ENCODE results near the gene ADCY7.

ADCY7 gene

DNA sequence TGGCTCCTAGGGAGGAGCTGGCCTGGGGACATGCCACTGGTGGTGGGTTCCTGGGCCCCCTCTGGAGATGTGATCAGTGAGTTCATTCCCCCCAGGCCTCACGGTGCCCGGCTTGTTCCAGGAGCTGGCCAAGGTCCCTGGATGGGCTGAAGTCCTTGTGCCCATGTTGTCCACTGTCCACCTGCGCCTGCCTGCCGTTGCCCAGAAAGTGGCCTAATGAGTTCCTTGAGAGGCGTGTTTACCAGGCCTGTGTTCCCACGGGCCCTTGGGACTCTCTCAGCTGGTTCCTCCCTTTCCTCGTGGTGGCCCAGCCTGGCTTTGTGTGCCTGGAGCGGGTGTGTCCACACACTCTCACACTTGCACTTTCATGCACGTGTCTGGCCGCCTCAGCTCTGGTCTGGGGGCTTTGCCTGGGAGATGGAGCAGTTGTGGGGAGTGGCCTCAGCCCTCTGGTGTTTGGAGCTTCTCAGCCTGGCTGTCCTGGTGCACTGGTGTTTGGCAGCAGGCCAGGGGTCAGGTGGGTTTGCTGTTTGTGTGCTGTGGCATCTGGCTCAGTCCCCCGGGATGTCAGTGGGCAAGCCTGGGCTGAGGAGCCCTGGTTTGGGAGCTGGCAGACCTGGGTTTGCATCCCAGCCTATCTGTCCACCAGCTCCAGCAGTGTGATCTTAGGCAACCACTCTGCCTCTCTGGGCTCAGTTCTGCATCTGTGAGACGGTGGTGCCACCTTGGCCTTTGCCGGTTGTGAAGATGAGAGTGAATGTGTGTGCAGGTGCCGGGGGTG, 18.0 kb downstream of the ADCY7 start:
- DNase-seq = peak; percentile 93

DNA sequence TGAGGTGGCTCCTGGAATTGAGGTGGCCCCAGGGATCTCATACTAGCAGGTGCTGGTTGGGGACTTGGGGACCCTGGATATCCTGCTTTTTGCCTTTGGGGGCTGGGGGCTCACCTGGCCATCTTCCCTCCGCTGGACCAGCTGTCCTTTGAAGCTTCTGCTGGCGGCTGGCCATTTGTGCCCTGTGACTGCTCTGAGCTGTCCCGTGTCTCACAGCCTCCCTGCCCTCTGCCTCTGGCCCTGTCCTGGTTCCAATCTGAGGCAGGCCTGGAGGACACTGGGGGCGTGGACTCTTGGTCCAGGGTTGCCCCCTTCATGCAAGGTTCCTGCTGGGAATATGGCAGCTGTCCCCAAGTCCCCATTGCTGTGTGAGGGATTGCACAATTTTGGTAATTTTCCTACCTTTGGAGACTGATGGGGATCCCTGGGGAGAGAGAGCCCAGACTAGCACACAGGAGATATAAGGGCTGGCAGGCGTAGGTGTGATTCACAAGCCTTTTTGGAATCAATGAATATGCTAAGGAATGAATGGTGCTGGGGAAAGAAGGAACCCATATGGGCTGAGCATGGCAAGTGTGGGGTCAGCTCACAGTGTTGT, 19.2 kb downstream of the ADCY7 start:
- DNase-seq = no peak

DNA sequence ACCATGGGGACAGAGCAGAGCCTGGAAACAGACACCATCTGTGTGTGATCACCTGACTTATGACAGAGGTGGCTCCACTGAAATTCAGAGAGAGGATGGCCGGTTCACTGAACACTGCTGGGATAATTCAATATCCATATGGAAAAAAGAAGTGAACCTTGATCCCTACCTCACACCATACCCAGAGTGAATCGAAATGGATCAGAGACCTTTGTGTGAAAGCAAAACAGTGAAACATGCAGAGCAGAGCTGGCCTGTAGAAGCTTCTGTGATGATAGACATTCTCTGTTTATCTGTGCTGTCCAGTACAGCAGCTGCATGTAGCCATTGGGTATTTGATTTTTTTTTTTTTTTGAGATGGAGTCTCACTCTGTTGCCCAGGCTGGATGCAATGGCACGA, 20.3 kb downstream of the ADCY7 start:
- no peak for DNase-seq

DNA sequence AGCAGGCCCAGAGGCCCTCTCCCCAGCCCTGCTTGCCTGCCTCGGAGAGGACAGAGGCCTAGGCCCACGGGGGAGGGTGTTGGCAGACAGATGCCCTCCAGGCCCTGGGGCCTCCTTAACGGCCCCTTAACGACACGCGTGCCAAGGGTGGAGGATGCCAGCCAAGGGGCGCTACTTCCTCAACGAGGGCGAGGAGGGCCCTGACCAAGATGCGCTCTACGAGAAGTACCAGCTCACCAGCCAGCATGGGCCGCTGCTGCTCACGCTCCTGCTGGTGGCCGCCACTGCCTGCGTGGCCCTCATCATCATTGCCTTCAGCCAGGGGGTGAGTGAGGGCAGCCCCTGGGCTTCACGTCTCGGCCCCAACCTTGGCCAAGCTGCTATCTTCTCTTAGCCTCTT, 21.7 kb downstream of the ADCY7 start:
- DNase-seq = no peak

DNA sequence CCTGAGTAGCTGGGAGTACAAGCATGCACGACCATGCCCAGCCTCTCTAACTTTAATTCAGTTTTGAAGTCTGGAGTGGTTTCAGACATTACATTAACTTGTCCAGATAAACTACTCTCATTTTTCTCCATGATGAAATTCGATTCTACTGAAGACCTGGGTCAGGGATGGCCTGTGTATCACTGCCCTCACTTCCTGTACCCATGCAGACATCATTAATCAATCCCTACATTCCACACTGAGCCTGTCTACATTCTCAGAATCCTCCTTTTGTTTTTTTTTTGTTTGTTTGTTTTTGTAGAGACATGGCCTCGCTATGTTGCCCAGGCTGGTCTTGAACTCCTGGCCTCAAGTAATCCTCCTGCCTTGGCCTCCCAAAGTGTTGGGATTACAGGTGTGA, 22.6 kb downstream of the ADCY7 start:
- DNase-seq = no peak

DNA sequence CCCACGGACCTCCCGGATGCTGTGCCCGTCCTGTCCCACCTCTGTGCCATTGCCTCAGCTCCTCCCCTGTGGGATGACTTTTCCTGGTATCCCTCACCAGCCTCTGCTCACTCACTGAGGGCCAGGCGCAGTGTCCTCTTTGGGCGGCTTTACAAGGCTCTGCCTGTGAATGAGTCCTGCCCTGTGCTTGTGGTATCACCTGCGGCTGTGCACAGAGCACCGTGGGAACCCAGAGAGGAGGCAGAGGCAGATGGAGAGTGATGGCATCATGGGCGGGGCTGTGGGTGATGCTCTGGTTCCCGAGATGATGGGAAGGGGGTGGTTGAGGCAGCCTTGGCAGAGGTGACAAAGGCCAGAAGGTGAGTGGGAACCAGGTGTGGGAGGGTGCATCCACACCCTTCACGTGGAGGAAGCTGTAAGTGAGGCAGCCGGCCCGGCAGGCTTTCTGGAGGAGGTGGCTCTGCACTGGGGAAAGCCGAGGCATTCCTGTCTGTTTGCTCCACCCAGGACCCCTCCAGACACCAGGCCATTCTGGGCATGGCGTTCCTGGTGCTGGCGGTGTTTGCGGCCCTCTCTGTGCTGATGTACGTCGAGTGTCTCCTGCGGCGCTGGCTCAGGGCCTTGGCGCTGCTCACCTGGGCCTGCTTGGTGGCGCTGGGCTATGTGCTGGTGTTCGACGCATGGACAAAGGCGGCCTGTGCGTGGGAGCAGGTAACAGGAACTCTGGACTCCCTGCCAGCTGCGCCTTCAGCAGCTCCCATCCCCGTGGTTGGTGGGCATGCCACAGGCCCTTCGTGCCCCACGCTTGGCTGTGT, 23.8 kb downstream of the ADCY7 start:
- DNase-seq = no peak

DNA sequence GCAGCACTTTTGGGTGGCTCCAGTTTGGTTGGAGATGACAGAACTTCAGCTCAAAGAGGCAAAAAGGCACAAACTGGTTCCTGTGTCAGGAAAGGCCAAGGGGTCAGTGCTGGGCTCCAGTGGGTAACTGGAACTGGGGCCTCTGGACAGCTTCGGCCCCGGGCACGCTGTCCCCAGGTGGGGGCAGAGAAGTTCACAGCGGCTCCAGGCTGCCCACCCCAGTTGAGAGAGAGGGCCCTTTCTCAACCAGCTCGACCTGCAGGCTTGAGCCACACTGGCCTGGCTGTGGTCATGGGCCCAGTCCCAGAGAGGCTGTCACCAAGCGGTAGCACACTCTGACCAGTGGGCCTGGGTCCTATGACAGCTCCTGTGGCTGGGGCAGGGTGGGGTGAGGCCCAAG, 24.5 kb downstream of the ADCY7 start:
- DNase-seq = no peak

DNA sequence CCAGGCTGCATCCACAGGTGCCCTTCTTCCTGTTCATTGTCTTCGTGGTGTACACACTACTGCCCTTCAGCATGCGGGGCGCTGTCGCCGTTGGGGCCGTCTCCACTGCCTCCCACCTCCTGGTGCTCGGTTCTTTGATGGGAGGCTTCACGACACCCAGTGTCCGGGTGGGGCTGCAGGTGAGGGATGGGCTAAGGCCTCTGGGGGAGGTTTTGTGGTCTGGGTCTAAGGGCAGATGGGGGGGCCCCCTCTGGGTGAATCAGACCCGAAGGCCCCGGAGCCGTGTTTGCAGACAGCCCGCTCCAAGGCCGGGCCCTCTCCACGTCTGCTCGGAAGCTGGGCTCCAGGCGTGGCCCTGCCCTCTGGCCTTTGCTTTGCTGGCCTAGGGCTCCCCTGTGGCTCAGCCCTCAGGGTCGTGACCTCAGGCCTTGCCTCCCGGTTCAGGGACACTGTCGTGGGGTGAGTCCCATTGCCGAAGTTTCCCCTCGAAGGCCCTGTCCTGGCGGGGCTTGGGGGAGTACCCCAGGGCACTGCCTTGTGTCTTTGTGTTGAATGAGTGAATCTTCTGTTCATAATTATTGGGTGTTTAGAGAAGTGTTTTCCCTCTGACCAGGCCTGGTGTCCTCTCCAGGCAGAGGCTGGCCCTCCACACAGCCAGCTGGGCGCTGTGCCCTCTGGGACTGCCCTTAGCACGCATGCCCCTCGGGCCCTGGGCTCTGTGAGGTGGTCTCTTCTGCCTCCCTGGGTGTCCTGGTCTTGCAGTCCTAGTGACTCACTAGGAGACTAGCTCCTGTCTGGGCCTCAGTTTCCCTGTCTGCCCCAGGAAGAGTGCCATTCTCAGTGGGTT, 25.6 kb downstream of the ADCY7 start:
- no peak for DNase-seq

DNA sequence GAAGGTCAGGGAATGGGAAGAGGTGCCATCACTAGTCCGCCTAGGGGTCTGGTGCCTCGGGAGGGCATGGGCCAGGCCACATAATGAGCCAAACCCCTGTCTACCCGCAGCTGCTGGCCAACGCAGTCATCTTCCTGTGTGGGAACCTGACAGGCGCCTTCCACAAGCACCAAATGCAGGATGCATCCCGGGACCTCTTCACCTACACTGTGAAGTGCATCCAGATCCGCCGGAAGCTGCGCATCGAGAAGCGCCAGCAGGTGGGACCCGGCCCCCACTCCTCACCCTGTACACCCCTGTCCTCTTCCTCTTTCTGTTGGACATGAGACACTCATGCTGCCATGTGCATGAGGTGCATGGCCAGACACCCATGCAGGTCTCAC, 26.2 kb downstream of the ADCY7 start:
- DNase-seq = no peak

DNA sequence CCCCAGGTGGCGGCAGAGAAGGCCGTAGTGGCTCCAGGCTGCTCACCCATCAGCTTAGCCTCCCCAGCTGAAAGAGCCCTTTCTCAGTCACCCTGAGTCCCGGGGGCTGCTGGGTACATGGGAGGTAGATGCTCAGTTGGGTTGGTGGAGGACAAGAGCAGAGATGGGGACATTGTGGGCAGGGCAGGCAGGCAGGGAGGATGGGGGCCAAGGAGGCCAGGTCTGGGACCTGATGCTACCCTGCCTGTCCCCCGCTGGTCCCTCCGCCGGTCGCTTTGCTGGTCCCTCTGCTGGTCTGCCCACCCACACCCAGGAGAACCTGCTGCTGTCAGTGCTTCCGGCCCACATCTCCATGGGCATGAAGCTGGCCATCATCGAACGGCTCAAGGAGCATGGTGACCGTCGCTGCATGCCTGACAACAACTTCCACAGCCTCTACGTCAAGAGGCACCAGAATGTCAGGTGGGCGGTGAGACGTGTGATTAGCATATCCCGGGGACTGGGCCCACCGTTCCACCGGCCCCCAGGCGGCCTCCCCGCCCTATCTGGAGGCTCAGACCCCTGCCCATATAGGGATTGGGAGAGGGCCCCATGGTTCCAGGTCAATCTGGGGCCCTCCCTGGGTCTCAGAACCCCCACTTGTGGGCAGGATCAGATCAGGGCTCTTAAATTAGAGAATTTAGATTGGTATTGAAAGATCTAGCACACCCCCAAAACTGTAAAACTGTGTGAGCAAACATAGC, 26.9 kb downstream of the ADCY7 start:
- no peak for DNase-seq

DNA sequence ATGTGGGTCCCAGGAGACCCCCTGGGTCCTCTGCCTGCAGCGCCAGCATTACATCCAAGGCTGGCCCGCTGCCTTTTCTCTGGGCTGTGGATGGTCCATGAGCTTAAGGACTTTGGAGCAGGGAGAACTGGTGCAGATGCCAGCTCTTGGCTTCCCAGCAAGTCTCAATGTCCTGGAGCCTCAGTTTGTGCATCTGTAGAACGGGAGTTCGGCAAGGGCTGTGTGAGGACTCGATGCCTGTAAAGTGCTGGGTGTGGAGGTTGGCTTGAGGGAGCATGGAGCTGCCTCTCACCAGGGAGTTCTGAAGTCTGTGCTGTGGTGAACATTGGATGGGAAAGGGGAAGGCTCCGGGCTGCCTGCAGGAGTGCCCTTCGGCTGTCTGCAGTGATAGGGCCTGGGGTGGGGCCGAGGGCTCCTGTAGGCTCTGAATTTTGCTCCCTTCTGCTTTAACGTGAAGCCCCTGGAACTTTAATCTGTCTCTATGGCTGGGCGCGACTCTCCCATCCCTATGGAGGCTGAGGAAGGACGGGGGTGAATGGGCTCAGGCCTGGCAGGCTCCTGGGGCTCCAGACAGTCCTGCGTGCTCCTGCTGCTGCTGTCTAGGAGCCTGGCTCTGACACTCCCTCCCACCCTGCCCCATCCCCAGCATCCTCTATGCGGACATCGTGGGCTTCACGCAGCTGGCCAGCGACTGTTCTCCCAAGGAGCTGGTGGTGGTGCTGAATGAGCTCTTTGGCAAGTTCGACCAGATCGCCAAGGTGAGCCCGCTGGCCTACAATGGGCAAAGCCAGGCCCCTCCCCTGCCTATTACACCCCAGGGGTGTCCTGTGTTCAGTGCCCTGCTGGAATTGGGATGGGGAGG, 27.9 kb downstream of the ADCY7 start:
- no peak for DNase-seq

DNA sequence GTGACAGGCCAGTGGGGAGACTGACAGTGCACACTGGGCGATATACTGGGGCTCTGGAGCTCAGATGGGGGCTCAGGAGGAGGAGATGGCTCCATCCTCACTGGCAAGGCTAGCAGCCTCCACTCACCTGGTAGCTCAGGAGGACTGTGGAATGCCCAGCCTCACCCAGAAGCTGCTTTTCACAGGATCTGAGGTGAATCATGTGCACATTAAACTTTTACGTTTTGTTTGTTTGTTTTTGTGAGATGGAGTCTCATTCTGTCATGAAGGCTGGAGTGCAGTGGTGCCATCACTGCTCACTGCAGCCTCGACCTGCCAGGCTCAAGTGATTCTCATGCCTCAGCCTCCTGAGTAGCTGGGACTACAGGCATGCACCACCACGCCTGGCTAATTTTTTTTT, 28.6 kb downstream of the ADCY7 start:
- DNase-seq = no peak

DNA sequence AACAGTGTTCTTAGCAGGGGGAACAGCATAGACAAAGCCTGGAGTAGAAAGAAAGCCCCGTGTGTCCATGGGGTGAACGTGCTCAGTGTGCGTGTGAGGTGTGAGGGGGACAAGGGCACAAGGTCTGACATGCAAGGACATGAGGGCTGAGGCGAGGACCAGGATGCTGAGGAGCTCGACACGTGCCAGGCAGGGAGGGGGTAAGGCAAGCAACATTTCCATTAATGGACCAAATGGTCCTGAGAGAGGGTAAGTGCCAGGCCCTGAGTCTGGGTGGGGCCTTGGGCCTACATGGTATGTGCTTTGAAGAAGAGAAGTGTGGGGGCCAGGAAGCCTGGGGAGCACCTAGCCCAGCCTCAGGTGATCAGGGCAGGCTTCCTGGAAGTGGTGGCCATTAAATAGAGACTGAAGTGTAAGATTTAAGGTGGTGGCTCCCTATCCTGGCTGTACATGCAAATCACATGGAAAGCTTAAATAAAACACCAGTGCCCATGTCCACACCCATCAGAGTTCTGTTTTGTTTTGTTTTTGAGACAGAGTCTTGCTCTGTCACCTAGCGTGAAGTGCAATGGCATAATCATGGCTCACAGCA, 29.3 kb downstream of the ADCY7 start:
- DNase-seq = no peak

DNA sequence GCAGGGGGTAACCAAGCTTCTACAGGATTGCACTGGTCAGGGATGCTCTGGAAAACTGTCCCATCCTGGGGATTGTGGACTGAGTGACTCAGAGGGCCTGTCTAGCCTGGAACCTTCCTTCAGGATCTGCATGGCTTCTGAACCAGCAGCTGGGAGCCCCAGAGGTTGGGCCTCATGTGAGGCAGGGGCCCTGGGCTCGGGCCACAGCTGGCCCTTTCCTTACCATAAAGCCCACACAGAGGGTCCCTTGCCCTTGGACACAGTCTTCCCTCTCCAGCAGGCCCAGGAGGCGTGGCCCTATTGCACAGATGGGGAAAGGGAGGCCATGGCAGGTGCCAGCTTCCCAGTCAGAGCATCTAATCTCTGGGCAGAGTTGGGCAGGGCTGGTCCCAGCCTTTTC, 30.5 kb downstream of the ADCY7 start:
- peak; percentile 82 for DNase-seq

DNA sequence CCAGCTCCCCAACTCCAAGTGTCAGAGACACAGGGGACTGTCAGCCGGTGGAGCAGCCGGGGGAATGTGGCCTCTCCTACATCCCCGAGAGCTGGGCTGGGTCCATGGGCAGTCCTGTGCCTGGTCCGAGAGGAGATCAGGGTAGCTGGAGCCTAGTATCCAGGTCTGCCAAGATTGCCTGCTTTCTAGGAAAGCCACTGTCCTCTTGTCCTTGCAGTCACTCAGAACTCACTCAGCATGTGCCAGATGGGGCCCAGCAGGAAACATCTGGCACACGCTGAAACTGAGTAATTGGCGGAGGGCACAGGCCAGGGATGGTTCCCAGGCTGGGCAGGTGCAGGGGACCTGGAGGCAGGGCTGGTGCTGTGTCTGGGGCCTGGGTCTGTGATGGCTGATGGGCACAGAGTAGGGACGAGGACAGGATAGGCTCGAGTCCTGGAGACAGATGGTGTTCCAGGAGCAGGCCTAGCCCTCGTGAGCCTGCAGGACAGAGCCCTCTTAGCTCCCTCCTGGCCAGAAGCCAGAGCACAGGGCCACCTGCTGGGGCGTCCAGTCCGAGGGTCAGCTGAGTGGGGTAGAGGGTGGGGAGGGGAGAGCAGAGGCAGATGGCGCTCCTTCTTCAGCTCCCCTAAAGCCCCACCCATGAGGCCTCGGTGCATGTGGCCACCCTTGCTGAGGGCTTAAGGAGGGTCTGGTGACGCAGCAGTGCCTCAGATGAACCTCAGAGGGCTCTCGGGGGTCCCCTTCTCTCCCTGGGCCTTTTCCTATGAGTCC, 31.1 kb downstream of the ADCY7 start:
- peak; percentile 96 for DNase-seq

DNA sequence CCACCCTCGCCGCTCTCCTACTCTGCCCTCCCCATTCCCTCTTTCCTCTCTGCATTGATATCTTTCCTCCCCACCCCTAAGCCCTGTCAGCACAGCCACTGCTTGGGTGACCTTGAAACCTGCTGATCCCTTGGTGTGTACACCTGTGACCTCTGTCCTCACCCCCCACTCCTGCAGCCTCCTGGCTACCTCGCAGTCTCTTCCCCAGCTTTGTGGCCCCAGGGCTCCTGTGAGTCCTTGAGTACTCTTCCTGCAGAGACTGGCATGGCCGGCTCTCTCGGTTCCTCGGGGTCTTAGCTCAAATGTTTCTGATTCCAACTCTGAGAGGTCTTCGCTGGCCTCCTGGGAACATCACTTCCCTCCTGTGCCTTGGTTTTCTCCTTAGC, 31.7 kb downstream of the ADCY7 start:
- DNase-seq = no peak

DNA sequence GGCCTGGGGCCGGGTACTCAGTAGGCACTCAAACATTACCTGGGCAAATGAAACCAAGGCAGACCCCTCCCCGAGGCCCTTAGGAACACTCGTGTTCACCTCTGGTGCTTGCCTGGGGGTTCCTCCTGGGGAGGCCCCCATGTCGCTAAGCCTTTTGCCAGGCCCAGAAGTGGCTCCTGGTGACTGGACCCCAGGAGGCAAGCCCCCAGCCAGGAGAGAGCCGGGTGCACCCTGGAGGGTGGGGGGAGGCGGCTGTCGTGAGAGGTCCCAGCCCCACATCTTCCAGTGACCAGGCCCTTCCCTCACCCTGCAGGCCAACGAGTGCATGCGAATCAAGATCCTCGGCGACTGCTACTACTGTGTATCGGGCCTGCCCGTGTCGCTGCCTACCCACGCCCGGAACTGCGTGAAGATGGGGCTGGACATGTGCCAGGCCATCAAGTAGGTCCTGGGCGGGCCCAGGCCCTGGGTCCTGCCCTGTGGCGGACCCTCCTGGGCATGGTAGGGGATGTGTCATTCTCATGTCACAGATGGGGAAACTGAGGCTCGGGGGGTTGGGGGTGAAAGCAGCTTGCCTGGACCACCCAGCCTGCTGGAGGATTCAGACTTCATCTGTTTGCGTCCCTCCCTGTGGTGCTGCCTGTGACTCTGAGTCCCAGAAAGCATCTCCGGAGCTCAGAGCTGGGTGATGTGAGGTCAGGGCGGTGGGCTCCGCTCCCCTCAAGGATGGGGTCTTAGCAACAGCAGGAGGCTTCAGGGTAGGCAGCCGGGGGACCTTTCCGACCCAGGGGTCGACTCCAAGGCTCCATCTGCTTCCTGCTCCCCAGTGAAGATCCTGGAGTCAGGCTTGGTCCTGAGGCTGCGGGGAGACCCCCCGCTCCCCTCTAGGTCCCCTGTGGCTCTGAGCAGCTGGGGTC, 32.5 kb downstream of the ADCY7 start:
- DNase-seq = no peak

DNA sequence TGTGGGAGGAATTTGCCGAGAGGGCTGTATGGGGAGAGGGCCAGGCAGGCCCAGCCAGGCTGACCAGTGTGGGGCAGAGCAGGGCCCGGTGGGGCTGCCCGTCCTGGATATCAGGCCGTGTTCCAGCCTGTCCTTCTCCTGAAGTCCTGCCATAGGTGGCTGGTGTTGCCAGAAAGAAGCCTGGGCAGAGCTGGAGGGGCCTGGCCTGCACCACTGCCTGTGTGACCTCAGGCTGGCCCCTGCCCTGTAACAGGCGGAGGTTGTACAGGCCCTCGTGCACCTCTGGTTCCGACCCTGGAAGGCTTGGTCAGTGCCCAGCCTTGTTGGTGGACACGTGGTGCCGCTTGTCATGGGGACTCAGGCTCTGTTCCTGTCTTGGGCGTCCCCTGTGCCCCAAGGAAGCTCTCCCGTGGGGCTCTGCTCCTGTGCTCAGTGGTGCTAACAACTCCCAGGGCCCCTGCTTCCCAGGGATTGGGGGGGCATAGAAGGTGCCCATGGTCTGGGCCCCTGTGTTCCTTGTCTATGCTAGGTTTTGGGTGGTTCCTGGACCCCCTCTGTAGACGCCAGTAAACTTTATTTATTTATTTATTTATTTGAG, 33.3 kb downstream of the ADCY7 start:
- no peak for DNase-seq
